Keratinocyte (primary cell): ENCODE data around the gene MGAT4A. TPM values are rescaled to one million over a fixed set of nuclear protein-coding genes. Genes with fewer than 3 reads are reported as not detected.

Experiments used
- DNase-seq: peaks from one replicate; pipeline ENCODE4 v3.0.0-alpha.2; 2011; ENCODE audit warnings: low read depth, missing footprints, low spot score
- FAIRE-seq: peaks from 2 replicates; lab custom pipeline; 2011; peaks lifted over from hg19 to GRCh38; lab: Jason Lieb, UNC
- H2AFZ ChIP-seq: 2 replicates; pipeline ENCODE4 v1.6.0; 2012; ENCODE audit warnings: low read length, control low read depth, inconsistent platforms; ENCODE audit not compliant: control insufficient read depth
- H3K27ac ChIP-seq: 2 replicates; pipeline ENCODE4 v1.5.1; 2011; ENCODE audit warnings: low read length; ENCODE audit not compliant: control insufficient read depth, insufficient read depth
- H3K27me3 ChIP-seq: 3 replicates; pipeline ENCODE4 v1.6.0; 2011; ENCODE audit warnings: low read length; ENCODE audit not compliant: control insufficient read depth, insufficient read depth; ENCODE audit errors: extremely low read depth
- H3K36me3 ChIP-seq, 2 experiments: 2 replicates in 1 of 2; 3 replicates in 1 of 2; pipeline ENCODE4 v1.5.1; 2011; ENCODE audit warnings: low read length in 2 of 2, mild to moderate bottlenecking in 1 of 2; ENCODE audit not compliant: control insufficient read depth in 2 of 2, insufficient read depth in 2 of 2; ENCODE audit errors: extremely low read depth in 1 of 2
- H3K4me1 ChIP-seq: 3 replicates; pipeline ENCODE4 v1.5.1; 2011; ENCODE audit warnings: low read length; ENCODE audit not compliant: control insufficient read depth, insufficient read depth; ENCODE audit errors: extremely low read depth
- H3K4me2 ChIP-seq: 3 replicates; pipeline ENCODE4 v1.6.0; 2011; ENCODE audit warnings: low read depth, low read length; ENCODE audit not compliant: control insufficient read depth, insufficient read depth; ENCODE audit errors: extremely low read depth
- H3K4me3 ChIP-seq, 3 experiments: fragments of 200-600 bp in 1 of 3; sonication (generic) in 1 of 3; 2 replicates in 2 of 3; 3 replicates in 1 of 3; pipeline ENCODE4 v1.5.1; 2011 to 2016; ENCODE audit warnings: low read length in 3 of 3, mild to moderate bottlenecking in 3 of 3, control low read depth in 2 of 3, inconsistent platforms in 1 of 3, low read depth in 1 of 3, mixed read lengths in 1 of 3, mixed run types in 1 of 3, moderate library complexity in 1 of 3; ENCODE audit not compliant: control insufficient read depth in 2 of 3, insufficient read depth in 2 of 3; ENCODE audit errors: extremely low read depth in 1 of 3
- H3K79me2 ChIP-seq: 2 replicates; pipeline ENCODE4 v1.6.0; 2012; ENCODE audit warnings: low read length; ENCODE audit not compliant: control insufficient read depth, insufficient read depth
- H3K9ac ChIP-seq: 3 replicates; pipeline ENCODE4 v1.6.0; 2011; ENCODE audit warnings: low read length; ENCODE audit not compliant: control insufficient read depth, insufficient read depth; ENCODE audit errors: extremely low read depth
- H3K9me1 ChIP-seq: 3 replicates; pipeline ENCODE4 v1.6.0; 2011; ENCODE audit warnings: low read length; ENCODE audit not compliant: control insufficient read depth, insufficient read depth; ENCODE audit errors: extremely low read depth
- H3K9me3 ChIP-seq: 2 replicates; pipeline ENCODE4 v1.5.1; 2012; ENCODE audit warnings: low read depth, low read length; ENCODE audit not compliant: control insufficient read depth
- H4K20me1 ChIP-seq: 3 replicates; pipeline ENCODE4 v1.6.0; 2011; ENCODE audit warnings: low read length; ENCODE audit not compliant: control insufficient read depth, insufficient read depth; ENCODE audit errors: extremely low read depth
- CTCF ChIP-seq, 3 experiments: IDR thresholded peaks in 1 of 3; conservative IDR thresholded peaks in 1 of 3; optimal IDR thresholded peaks in 1 of 3; 2 replicates in 2 of 3; 3 replicates in 1 of 3; pipeline versions ENCODE3 to v1.5.1; 2011; ENCODE audit warnings: low read length in 3 of 3, mild to moderate bottlenecking in 3 of 3, moderate library complexity in 2 of 3, control low read depth in 1 of 3, inconsistent platforms in 1 of 3; ENCODE audit not compliant: insufficient read depth in 2 of 3; ENCODE audit errors: extremely low read depth in 1 of 3
- EZH2 ChIP-seq: IDR thresholded peaks from one replicate; pipeline ENCODE4 v1.6.1; 2012; ENCODE audit warnings: inconsistent platforms, mild to moderate bottlenecking, low read length, moderate library complexity
- dilution Hi-C: fragments of 300-500 bp; cut with MboI; formaldehyde crosslinking; loops from one replicate; pipeline ENCODE4 v1.7.0; 2020; ENCODE audit warnings: low sequenced_read_pairs; ENCODE audit not compliant: extremely low pct_ligation_motif_present
- polyA plus RNA-seq, 5 experiments: library from polyadenylated mRNA; depleted of rRNA in 3 of 5; stranded (reverse) in 3 of 5; stranded (forward) in 1 of 5; unstranded in 1 of 5; fragments of >200 nt; gene quantifications; 1 replicate in 1 of 5; 2 replicates in 3 of 5; 3 replicates in 1 of 5; pipeline versions ENCODE4 v1.2.1 to v1.2.3, GENCODE V29; 2011 to 2012; ENCODE audit warnings: missing spikeins in 2 of 5, low read depth in 1 of 5, low replicate concordance in 1 of 5

MGAT4A gene
- polyA plus RNA-seq, 1 donor (not counting 4 experiments of a cell fraction or from before 2014, with no cell fraction given), result 0.81 TPM

GRCh38 chr2:98569197-98569793, 161.6 kb downstream of the MGAT4A start:
- H3K4me2 ChIP-seq, result peak overlapping the region; percentile 66
- H3K4me3 ChIP-seq, result no peak overlapping the region
- H3K27me3 ChIP-seq, result no peaks in the 10 kb centered on the region
- H4K20me1 ChIP-seq, result no peaks in the 10 kb centered on the region
- DNase-seq (no peak), FAIRE-seq (peak; percentile 58)
- no peak overlapping the region for H3K9ac ChIP-seq
- H3K9me3 ChIP-seq, result no peaks in the 10 kb centered on the region
- H3K36me3 ChIP-seq, result peaks cover 9 to 11% of the 10 kb centered on the region in 2 experiments
- TF ChIP-seq CTCF (optimal IDR thresholded peaks at IDR 0.05 in 1 of 3, IDR thresholded peaks at IDR 0.05 in 1 of 3, conservative IDR thresholded peaks at IDR 0.05 in 1 of 3; ENCODE audit: extremely low read depth in 1 of 3, insufficient read depth in 2 of 3, low read length in 3 of 3) (peak; percentile 82 to 89 (median 85)), EZH2 (no peak)
- peaks cover 16% of the 10 kb centered on the region for H3K4me1 ChIP-seq
- no peaks in the 10 kb centered on the region for H3K79me2 ChIP-seq
- dilution Hi-C loops, result no loop called here
- H3K27ac ChIP-seq, result no peak overlapping the region
- H3K9me1 ChIP-seq, result peaks cover 4% of the 10 kb centered on the region
- H2AFZ ChIP-seq, result no peak overlapping the region

Other genes starting within 250 kb of the MGAT4A start
- 12.1 to 25.1 TPM (median 19.9 TPM) in 3 replicates for gene COA5, start 122.6 kb downstream of the MGAT4A start, polyA plus RNA-seq
- 45.4 to 75.2 TPM (median 52.9 TPM) in 3 replicates for gene UNC50, start 122.5 kb downstream of the MGAT4A start, polyA plus RNA-seq
- 1.4 to 2.1 TPM (median 1.6 TPM) in 3 replicates for gene CRACDL, start 205.1 kb upstream of the MGAT4A start, polyA plus RNA-seq